ENCODE data around the gene MID1. TPM values are rescaled to one million over a fixed set of nuclear protein-coding genes. Genes with fewer than 3 reads are reported as not detected.

Gene MID1
- total and polyA plus RNA-seq, 4 donors = 4.3 to 25.8 (median 12.9) TPM

DNA sequence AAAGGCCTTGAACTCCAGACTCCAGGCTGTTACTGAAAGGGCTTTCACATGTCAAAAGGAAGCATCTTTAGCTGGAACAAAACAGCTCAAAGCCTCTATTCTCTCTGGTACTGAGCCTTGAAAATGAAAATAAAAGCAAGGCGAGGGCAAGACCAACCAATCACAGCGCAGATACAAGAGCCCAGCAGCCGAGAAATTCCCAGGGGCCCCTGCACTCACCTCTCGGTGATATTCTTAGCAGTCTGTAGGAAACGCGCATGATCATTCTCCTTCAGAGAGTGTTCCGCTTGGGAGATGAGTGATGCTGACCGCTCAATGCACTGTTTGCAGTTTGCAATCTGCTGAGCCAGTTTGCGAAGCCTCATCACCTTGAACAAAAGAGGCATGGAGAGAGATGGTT, 138.1 kb downstream of the MID1 start:
- DNase-seq (no peak), ATAC-seq (ENCODE audit: insufficient read depth, low FRiP score) (no peak)
- 74 to 90% methylated on average over 9 of the region's 9 CpGs for WGBS, 2 donors
- no peak overlapping the region for H3K4me3 ChIP-seq
- H3K27me3 ChIP-seq (ENCODE audit: control insufficient read depth in 3 of 3, insufficient read depth in 3 of 3, low read length in 2 of 3) = peaks cover 0 to 11% (median 7%) of the 10 kb centered on the region in 3 donors
- H3K9me3 ChIP-seq (ENCODE audit: control insufficient read depth in 4 of 4, insufficient read depth in 3 of 4, low read length in 3 of 4) = no peaks in the 10 kb centered on the region
- H3K9ac ChIP-seq (ENCODE audit: insufficient read depth in 1 of 2, low read length in 2 of 2) = no peak overlapping the region
- peaks cover 0 to 2% (median 0%) of the 10 kb centered on the region in 4 donors for H3K36me3 ChIP-seq (ENCODE audit: control insufficient read depth in 4 of 4, insufficient read depth in 4 of 4, low read length in 4 of 4)
- peak overlapping the region in 1 of 2 donors; percentile 45 for H3K27ac ChIP-seq (ENCODE audit: low read depth in 1 of 2, low read length in 1 of 2)
- no peak for TF ChIP-seq CTCF (IDR thresholded peaks at IDR 0.05; ENCODE audit: control extremely low read depth, extremely low read depth)
- H3K4me1 ChIP-seq (ENCODE audit: control insufficient read depth in 5 of 5, insufficient read depth in 5 of 5, low read length in 5 of 5) = peaks cover 0 to 22% (median 3%) of the 10 kb centered on the region in 5 donors

GRCh38 chrX:10480861-10481260, 139.5 kb downstream of the MID1 start:
- H3K27me3 ChIP-seq (ENCODE audit: control insufficient read depth in 3 of 3, insufficient read depth in 3 of 3, low read length in 2 of 3) = peaks cover 0 to 8% (median 6%) of the 10 kb centered on the region in 3 donors
- H3K27ac ChIP-seq (ENCODE audit: low read depth in 1 of 2, low read length in 1 of 2) = no peak overlapping the region
- ATAC-seq (ENCODE audit: insufficient read depth, low FRiP score) (no peak), DNase-seq (peak in 2 of 3 donors; percentile 52 to 67)
- peaks cover 0 to 2% (median 0%) of the 10 kb centered on the region in 4 donors for H3K36me3 ChIP-seq (ENCODE audit: control insufficient read depth in 4 of 4, insufficient read depth in 4 of 4, low read length in 4 of 4)
- H3K4me3 ChIP-seq = no peak overlapping the region
- H3K4me1 ChIP-seq (ENCODE audit: control insufficient read depth in 5 of 5, insufficient read depth in 5 of 5, low read length in 5 of 5) = peaks cover 0 to 22% (median 2%) of the 10 kb centered on the region in 5 donors
- H3K9ac ChIP-seq (ENCODE audit: insufficient read depth in 1 of 2, low read length in 2 of 2) = no peak overlapping the region
- H3K9me3 ChIP-seq (ENCODE audit: control insufficient read depth in 4 of 4, insufficient read depth in 3 of 4, low read length in 3 of 4) = no peaks in the 10 kb centered on the region
- no peak for TF ChIP-seq CTCF (IDR thresholded peaks at IDR 0.05; ENCODE audit: control extremely low read depth, extremely low read depth)
- whole genome bisulfite sequencing, 2 donors = 89 to 91% methylated on average over 5 of the region's 5 CpGs

DNA sequence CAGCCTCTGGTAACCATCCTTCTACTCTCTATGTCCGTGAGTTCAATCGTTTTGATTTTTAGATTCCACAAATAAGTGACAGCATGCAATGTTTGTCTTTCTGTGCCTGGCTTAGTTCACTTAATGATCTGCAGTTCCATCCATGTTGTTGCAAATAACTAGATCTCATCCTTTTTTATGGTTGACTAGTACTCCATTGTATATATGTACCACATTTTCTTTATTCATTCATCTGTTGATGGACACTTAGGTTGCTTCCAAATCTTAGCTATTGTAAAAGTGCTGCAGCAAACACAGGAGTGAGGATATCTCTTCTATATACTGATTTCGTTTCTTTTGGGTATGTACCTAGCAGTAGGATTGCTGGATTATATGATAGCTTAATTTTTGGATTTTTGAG, 140.9 kb downstream of the MID1 start:
- Histone ChIP-seq H3K4me1 (ENCODE audit: control insufficient read depth in 5 of 5, insufficient read depth in 5 of 5, low read length in 5 of 5) (peaks cover 0 to 22% (median 2%) of the 10 kb centered on the region in 5 donors), H3K9me3 (ENCODE audit: control insufficient read depth in 4 of 4, insufficient read depth in 3 of 4, low read length in 3 of 4) (no peaks in the 10 kb centered on the region), H3K27me3 (ENCODE audit: control insufficient read depth in 3 of 3, insufficient read depth in 3 of 3, low read length in 2 of 3) (peaks cover 0 to 4% (median 0%) of the 10 kb centered on the region in 3 donors), H3K4me3 (no peak overlapping the region), H3K27ac (ENCODE audit: low read depth in 1 of 2, low read length in 1 of 2) (no peak overlapping the region), H3K36me3 (ENCODE audit: control insufficient read depth in 4 of 4, insufficient read depth in 4 of 4, low read length in 4 of 4) (peaks cover 0 to 2% (median 0%) of the 10 kb centered on the region in 4 donors), H3K9ac (ENCODE audit: insufficient read depth in 1 of 2, low read length in 2 of 2) (no peak overlapping the region)
- ATAC-seq (ENCODE audit: insufficient read depth, low FRiP score) (no peak), DNase-seq (no peak)
- no peak for TF ChIP-seq CTCF (IDR thresholded peaks at IDR 0.05; ENCODE audit: control extremely low read depth, extremely low read depth)
- 74 to 88% methylated on average over 3 of the region's 3 CpGs for WGBS, 2 donors

DNA sequence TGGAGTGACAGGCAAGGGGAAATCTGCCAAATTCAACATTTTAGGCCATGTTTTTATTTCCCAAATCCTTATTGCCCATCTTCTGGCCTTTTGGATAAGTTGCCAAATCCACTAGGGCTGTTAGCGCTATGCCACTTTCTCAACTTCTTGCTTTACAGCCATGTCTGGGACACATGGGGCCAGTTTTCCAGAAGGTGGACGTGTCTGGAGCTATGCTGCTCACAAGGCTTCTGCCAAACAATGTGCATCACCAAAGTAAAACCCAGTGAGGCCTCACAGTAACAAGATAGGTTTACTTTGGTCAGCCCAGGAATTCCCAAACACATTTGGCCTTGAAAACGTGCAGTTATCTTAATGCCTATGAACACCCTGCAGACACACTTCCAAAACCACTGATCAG, 142.9 kb downstream of the MID1 start:
- no peaks in the 10 kb centered on the region for H3K9me3 ChIP-seq (ENCODE audit: control insufficient read depth in 4 of 4, insufficient read depth in 3 of 4, low read length in 3 of 4)
- no peak overlapping the region for H3K9ac ChIP-seq (ENCODE audit: insufficient read depth in 1 of 2, low read length in 2 of 2)
- peaks cover 0 to 5% (median 0%) of the 10 kb centered on the region in 5 donors for H3K4me1 ChIP-seq (ENCODE audit: control insufficient read depth in 5 of 5, insufficient read depth in 5 of 5, low read length in 5 of 5)
- WGBS, 2 donors = 68 to 100% methylated on average over 3 of the region's 3 CpGs
- no peak overlapping the region for H3K4me3 ChIP-seq
- DNase-seq (no peak), ATAC-seq (ENCODE audit: insufficient read depth, low FRiP score) (no peak)
- no peak overlapping the region for H3K27ac ChIP-seq (ENCODE audit: low read depth in 1 of 2, low read length in 1 of 2)
- H3K27me3 ChIP-seq (ENCODE audit: control insufficient read depth in 3 of 3, insufficient read depth in 3 of 3, low read length in 2 of 3) = peaks cover 0 to 10% (median 0%) of the 10 kb centered on the region in 3 donors
- TF ChIP-seq CTCF (IDR thresholded peaks at IDR 0.05; ENCODE audit: control extremely low read depth, extremely low read depth) = no peak
- H3K36me3 ChIP-seq (ENCODE audit: control insufficient read depth in 4 of 4, insufficient read depth in 4 of 4, low read length in 4 of 4) = peaks cover 0 to 4% (median 1%) of the 10 kb centered on the region in 4 donors
